ENCODE results near the gene AQP3.

The AQP3 gene

DNA sequence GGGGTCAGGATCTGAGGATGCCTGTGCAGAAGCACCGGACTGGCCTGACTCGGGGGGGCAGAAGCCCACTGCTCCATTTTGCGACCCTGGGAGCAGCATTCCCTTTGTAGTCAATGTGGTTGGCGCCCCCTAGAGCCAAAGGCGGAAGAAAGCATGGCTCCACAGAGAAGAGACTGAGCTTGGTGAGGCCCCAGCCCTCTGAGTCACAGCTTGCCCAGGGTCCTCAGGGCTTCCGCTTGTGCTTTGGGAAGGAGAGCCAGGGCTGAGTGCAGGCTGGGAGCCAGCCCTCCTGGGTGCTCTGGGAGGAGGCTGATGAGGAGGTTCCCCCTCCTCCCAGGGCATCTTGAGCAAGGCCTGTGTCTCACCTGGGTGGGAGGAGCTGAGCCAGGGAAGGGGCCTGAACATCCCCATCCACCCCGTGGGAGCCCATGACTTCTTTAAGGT is 5.5 kb upstream of the AQP3 start:
- TF ChIP-seq TAF1 (IDR thresholded peaks at IDR 0.05; ENCODE audit: borderline replicate concordance, insufficient read depth, low read length) (no peak), POLR2AphosphoS5 (IDR thresholded peaks at IDR 0.05; ENCODE audit: low read depth, low read length) (no peak), FOXP2 (optimal IDR thresholded peaks at IDR 0.05; ENCODE audit: borderline replicate concordance, extremely low read depth, extremely low read length, insufficient read depth) (no peak), SIN3A (IDR thresholded peaks at IDR 0.05; ENCODE audit: borderline replicate concordance, insufficient read depth, low read length) (no peak)
- TF ChIP-seq, protein P1, sequence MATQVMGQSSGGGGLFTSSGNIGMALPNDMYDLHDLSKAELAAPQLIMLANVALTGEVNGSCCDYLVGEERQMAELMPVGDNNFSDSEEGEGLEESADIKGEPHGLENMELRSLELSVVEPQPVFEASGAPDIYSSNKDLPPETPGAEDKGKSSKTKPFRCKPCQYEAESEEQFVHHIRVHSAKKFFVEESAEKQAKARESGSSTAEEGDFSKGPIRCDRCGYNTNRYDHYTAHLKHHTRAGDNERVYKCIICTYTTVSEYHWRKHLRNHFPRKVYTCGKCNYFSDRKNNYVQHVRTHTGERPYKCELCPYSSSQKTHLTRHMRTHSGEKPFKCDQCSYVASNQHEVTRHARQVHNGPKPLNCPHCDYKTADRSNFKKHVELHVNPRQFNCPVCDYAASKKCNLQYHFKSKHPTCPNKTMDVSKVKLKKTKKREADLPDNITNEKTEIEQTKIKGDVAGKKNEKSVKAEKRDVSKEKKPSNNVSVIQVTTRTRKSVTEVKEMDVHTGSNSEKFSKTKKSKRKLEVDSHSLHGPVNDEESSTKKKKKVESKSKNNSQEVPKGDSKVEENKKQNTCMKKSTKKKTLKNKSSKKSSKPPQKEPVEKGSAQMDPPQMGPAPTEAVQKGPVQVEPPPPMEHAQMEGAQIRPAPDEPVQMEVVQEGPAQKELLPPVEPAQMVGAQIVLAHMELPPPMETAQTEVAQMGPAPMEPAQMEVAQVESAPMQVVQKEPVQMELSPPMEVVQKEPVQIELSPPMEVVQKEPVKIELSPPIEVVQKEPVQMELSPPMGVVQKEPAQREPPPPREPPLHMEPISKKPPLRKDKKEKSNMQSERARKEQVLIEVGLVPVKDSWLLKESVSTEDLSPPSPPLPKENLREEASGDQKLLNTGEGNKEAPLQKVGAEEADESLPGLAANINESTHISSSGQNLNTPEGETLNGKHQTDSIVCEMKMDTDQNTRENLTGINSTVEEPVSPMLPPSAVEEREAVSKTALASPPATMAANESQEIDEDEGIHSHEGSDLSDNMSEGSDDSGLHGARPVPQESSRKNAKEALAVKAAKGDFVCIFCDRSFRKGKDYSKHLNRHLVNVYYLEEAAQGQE (IDR thresholded peaks at IDR 0.05; ENCODE audit: insufficient read depth in 1 of 2, low read depth in 2 of 2, low read length in 2 of 2), result no peak

DNA sequence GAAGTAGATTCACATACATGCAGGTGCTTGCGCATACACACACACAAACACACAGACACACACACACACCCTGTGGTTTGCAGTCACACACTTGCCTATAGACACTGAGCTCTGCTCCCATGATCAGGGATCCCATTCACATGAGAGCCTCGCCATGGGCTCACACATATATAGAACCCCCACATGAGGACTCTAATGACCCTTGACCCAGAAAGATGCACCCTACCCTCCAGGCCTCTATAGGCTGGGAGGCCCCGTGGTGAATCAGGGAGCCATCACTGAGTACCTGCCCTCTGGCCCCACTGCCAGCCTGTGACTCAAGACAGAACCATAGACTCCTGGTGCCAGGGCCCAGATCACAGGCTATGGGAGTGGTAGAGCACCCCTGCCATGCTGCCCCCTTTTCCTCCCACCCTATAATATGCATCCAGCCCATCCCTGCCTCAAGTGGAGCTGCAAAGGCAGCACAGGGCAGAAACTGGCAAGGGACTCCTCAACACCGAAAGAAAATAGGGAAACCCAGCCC is 3.3 kb upstream of the AQP3 start:
- TF ChIP-seq, protein P1 (IDR thresholded peaks at IDR 0.05; ENCODE audit: insufficient read depth in 1 of 2, low read depth in 2 of 2, low read length in 2 of 2), result no peak
- no peak for TF ChIP-seq POLR2AphosphoS5 (IDR thresholded peaks at IDR 0.05; ENCODE audit: low read depth, low read length)
- TF ChIP-seq SIN3A (IDR thresholded peaks at IDR 0.05; ENCODE audit: borderline replicate concordance, insufficient read depth, low read length), result no peak
- TF ChIP-seq FOXP2 (optimal IDR thresholded peaks at IDR 0.05; ENCODE audit: borderline replicate concordance, extremely low read depth, extremely low read length, insufficient read depth), result no peak
- TF ChIP-seq TAF1 (IDR thresholded peaks at IDR 0.05; ENCODE audit: borderline replicate concordance, insufficient read depth, low read length), result no peak

DNA sequence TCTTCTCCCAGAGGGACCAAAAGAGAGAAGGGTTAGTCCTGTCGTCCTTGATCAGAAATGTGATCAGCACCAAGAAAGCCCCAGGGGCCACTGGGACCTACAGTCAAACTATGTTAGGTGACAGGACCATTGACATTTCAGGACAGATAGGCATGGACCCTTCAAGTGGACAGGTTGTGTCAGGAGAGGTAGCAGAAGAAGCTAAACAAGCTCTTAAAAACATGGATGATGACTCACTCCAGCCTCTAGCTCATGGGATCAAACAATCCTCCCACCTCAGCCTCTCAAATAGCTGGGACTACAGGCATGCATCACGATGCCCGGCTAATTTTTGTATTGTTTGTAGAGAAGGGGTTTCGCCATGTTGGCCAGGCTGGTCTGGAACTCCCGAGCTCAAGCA is 2.3 kb upstream of the AQP3 start:
- TF ChIP-seq SIN3A (IDR thresholded peaks at IDR 0.05; ENCODE audit: borderline replicate concordance, insufficient read depth, low read length), result no peak

DNA sequence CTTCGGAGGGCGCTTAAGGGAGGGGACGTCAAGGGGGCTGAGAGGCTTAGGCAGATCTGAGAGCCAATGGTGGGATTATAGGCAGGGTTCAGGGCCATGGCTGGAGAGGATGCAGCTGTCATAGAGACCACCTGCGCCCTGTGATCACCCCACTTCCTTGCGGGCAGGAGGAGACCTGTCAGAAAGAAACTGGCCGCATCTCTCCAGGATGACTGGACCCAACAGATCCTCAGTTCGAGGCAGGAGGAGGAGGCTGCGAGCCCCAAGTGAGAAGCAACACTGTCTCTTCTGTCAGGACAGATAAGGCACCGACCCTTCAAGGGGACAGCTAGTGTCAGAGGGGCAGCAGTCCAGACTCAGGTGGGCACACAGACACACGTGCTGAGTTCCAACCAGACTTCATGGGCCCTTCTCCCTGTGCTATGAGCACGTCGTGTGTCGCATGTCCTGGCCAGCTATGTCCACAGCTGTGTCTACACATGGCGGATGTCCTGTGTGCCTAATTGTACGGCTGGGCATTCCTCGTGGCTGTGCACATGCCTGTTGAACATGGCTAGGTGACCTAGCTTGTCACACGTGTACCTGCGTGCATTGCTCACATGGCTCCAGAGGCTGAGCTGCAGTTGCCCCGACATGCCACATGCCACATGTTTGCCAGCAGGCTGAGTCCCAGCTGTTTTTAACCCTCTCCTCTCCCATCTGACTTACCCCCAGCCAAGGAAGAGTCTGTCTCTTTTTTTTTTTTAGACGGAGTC is 583 bp upstream of the AQP3 start:
- TF ChIP-seq TAF1 (IDR thresholded peaks at IDR 0.05; ENCODE audit: borderline replicate concordance, insufficient read depth, low read length) (no peak), POLR2AphosphoS5 (IDR thresholded peaks at IDR 0.05; ENCODE audit: low read depth, low read length) (no peak), FOXP2 (optimal IDR thresholded peaks at IDR 0.05; ENCODE audit: borderline replicate concordance, extremely low read depth, extremely low read length, insufficient read depth) (no peak), SIN3A (IDR thresholded peaks at IDR 0.05; ENCODE audit: borderline replicate concordance, insufficient read depth, low read length) (no peak)
- TF ChIP-seq, protein P1 (IDR thresholded peaks at IDR 0.05; ENCODE audit: insufficient read depth in 1 of 2, low read depth in 2 of 2, low read length in 2 of 2), result no peak

DNA sequence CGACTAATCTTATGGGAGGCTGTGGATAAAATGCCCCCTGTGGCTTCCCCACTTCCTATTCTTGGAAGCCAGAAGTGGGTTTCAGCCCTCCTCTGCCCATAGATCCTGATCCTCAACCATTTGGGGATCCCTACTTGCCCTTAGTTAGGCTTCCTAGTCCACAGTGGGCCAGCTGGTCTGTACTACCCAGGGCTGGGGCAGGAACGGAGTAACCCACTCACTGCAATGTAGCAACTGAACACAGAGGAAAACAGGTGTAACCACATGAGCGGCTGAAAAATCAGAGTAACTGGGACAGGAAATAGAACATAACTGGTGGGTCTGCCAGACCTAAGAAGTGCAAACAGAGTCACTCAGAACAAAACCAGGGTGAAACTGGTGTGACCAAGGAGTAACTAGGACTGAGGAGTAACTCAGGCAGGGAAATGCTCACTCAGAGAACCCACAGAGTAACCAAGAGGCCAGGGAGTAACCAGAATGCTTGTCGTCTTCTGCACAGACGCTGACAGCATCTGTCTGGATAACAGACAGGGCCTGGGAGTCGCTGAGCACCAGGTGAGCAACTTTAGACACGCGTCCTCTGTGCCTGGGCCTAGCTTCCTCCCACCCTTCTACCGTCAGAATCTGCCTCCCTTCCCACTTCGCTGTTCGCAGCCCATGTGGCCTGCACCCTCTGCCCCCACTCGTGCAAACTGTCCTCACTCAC is 1.0 kb downstream of the AQP3 start:
- TF ChIP-seq TAF1 (IDR thresholded peaks at IDR 0.05; ENCODE audit: borderline replicate concordance, insufficient read depth, low read length) (no peak), FOXP2 (optimal IDR thresholded peaks at IDR 0.05; ENCODE audit: borderline replicate concordance, extremely low read depth, extremely low read length, insufficient read depth) (no peak), SIN3A (IDR thresholded peaks at IDR 0.05; ENCODE audit: borderline replicate concordance, insufficient read depth, low read length) (no peak), POLR2AphosphoS5 (IDR thresholded peaks at IDR 0.05; ENCODE audit: low read depth, low read length) (no peak)
- TF ChIP-seq, protein P1 (IDR thresholded peaks at IDR 0.05; ENCODE audit: insufficient read depth in 1 of 2, low read depth in 2 of 2, low read length in 2 of 2), result no peak
